ENCODE measurements around the gene DUSP23.

Gene DUSP23

GRCh38 chr1:159829273-159829634 is 48.5 kb downstream of the DUSP23 start:
- Histone ChIP-seq H3K18ac (ENCODE audit: low read depth in 1 of 2, low read length in 2 of 2) (no peak overlapping the region), H4K91ac (ENCODE audit: low read length) (no peak overlapping the region), H3K4me3 (ENCODE audit: insufficient read depth in 1 of 2, low read depth in 1 of 2, low read length in 2 of 2) (no peak overlapping the region), H3K9ac (ENCODE audit: low read length) (no peak overlapping the region), H3K4ac (ENCODE audit: low read depth in 1 of 2, low read length in 2 of 2) (no peak overlapping the region), H2BK120ac (ENCODE audit: low read depth, low read length) (no peak overlapping the region), H2AK5ac (ENCODE audit: low read length, severe bottlenecking) (peak overlapping the region; percentile 51), H2AFZ (ENCODE audit: low read depth, low read length) (no peak overlapping the region), H3K79me1 (replicated peaks; ENCODE audit: low read length, poor library complexity, severe bottlenecking) (no peaks in the 10 kb centered on the region), H3K9me3 (ENCODE audit: control insufficient read depth, low read length) (no peaks in the 10 kb centered on the region), H3K27ac (ENCODE audit: low read length, poor library complexity, severe bottlenecking) (peak overlapping the region; percentile 35), H3K4me1 (ENCODE audit: control insufficient read depth, insufficient read depth, low read depth, low read length) (peaks cover 26% of the 10 kb centered on the region), H4K8ac (ENCODE audit: low read length) (no peak overlapping the region), H2BK15ac (ENCODE audit: low read depth, poor library complexity, severe bottlenecking) (peak overlapping the region; percentile 6), H3K36me3 (ENCODE audit: control insufficient read depth in 1 of 2, insufficient read depth in 2 of 2, low read depth in 1 of 2, low read length in 2 of 2) (peaks cover 0 to 4% of the 10 kb centered on the region in 2 experiments), H3K27me3 (ENCODE audit: control insufficient read depth in 1 of 2, insufficient read depth in 1 of 2, low read length in 2 of 2) (peaks cover 0 to 6% of the 10 kb centered on the region in 2 experiments), H3K23ac (ENCODE audit: low read length in 2 of 2) (no peak overlapping the region), H3K14ac (ENCODE audit: low read length in 2 of 2) (no peak overlapping the region), H2BK5ac (ENCODE audit: low read depth, low read length, poor library complexity, severe bottlenecking) (no peak overlapping the region), H2BK12ac (ENCODE audit: low read length in 2 of 2) (no peak overlapping the region), H3K4me2 (ENCODE audit: low read length, poor library complexity, severe bottlenecking) (no peak overlapping the region)
- 28% methylated on average over 3 of the region's 3 CpGs for WGBS
- peak; percentile 33 for DNase-seq

GRCh38 chr1:159829822-159830465 is 49.2 kb downstream of the DUSP23 start:
- H4K91ac ChIP-seq (ENCODE audit: low read length) = peak overlapping the region; percentile 2
- H3K4me2 ChIP-seq (ENCODE audit: low read length, poor library complexity, severe bottlenecking) = no peak overlapping the region
- no peaks in the 10 kb centered on the region for H3K79me1 ChIP-seq (replicated peaks; ENCODE audit: low read length, poor library complexity, severe bottlenecking)
- no peak overlapping the region for H2AFZ ChIP-seq (ENCODE audit: low read depth, low read length)
- WGBS = 71% methylated on average over 18 of the region's 18 CpGs
- no peak overlapping the region for H4K8ac ChIP-seq (ENCODE audit: low read length)
- peak overlapping the region in 1 of 2 experiments; percentile 10 for H3K4ac ChIP-seq (ENCODE audit: low read depth in 1 of 2, low read length in 2 of 2)
- H2BK12ac ChIP-seq (ENCODE audit: low read length in 2 of 2) = peak overlapping the region in 1 of 2 experiments; percentile 56
- H2BK15ac ChIP-seq (ENCODE audit: low read depth, poor library complexity, severe bottlenecking) = peak overlapping the region; percentile 58
- H3K18ac ChIP-seq (ENCODE audit: low read depth in 1 of 2, low read length in 2 of 2) = peak overlapping the region in 1 of 2 experiments; percentile 73
- H3K27me3 ChIP-seq (ENCODE audit: control insufficient read depth in 1 of 2, insufficient read depth in 1 of 2, low read length in 2 of 2) = peaks cover 0 to under 1% of the 10 kb centered on the region in 2 experiments
- peak overlapping the region in 1 of 2 experiments; percentile 45 for H3K14ac ChIP-seq (ENCODE audit: low read length in 2 of 2)
- H2BK5ac ChIP-seq (ENCODE audit: low read depth, low read length, poor library complexity, severe bottlenecking) = no peak overlapping the region
- peak overlapping the region; percentile 5 for H3K9ac ChIP-seq (ENCODE audit: low read length)
- H3K36me3 ChIP-seq (ENCODE audit: control insufficient read depth in 1 of 2, insufficient read depth in 2 of 2, low read depth in 1 of 2, low read length in 2 of 2) = peaks cover 0 to 4% of the 10 kb centered on the region in 2 experiments
- no peak overlapping the region for H2BK120ac ChIP-seq (ENCODE audit: low read depth, low read length)
- H2AK5ac ChIP-seq (ENCODE audit: low read length, severe bottlenecking) = peak overlapping the region; percentile 1
- peak overlapping the region; percentile 57 for H3K27ac ChIP-seq (ENCODE audit: low read length, poor library complexity, severe bottlenecking)
- no peaks in the 10 kb centered on the region for H3K9me3 ChIP-seq (ENCODE audit: control insufficient read depth, low read length)
- H3K23ac ChIP-seq (ENCODE audit: low read length in 2 of 2) = no peak overlapping the region
- peak; percentile 84 for DNase-seq
- peaks cover 26% of the 10 kb centered on the region for H3K4me1 ChIP-seq (ENCODE audit: control insufficient read depth, insufficient read depth, low read depth, low read length)
- no peak overlapping the region for H3K4me3 ChIP-seq (ENCODE audit: insufficient read depth in 1 of 2, low read depth in 1 of 2, low read length in 2 of 2)

GRCh38 chr1:159830722-159831121 is 50.0 kb downstream of the DUSP23 start:
- Histone ChIP-seq H3K4me3 (ENCODE audit: insufficient read depth in 1 of 2, low read depth in 1 of 2, low read length in 2 of 2) (no peak overlapping the region), H2AFZ (ENCODE audit: low read depth, low read length) (no peak overlapping the region), H2BK15ac (ENCODE audit: low read depth, poor library complexity, severe bottlenecking) (no peak overlapping the region), H3K4me2 (ENCODE audit: low read length, poor library complexity, severe bottlenecking) (no peak overlapping the region), H4K91ac (ENCODE audit: low read length) (no peak overlapping the region), H2BK120ac (ENCODE audit: low read depth, low read length) (no peak overlapping the region), H3K27me3 (ENCODE audit: control insufficient read depth in 1 of 2, insufficient read depth in 1 of 2, low read length in 2 of 2) (no peaks in the 10 kb centered on the region), H3K36me3 (ENCODE audit: control insufficient read depth in 1 of 2, insufficient read depth in 2 of 2, low read depth in 1 of 2, low read length in 2 of 2) (peaks cover 0 to 7% of the 10 kb centered on the region in 2 experiments), H3K23ac (ENCODE audit: low read length in 2 of 2) (no peak overlapping the region), H3K18ac (ENCODE audit: low read depth in 1 of 2, low read length in 2 of 2) (peak overlapping the region in 1 of 2 experiments; percentile 13), H3K79me1 (replicated peaks; ENCODE audit: low read length, poor library complexity, severe bottlenecking) (no peaks in the 10 kb centered on the region), H4K8ac (ENCODE audit: low read length) (no peak overlapping the region), H3K9ac (ENCODE audit: low read length) (no peak overlapping the region), H3K9me3 (ENCODE audit: control insufficient read depth, low read length) (no peaks in the 10 kb centered on the region), H2AK5ac (ENCODE audit: low read length, severe bottlenecking) (peak overlapping the region; percentile 67), H3K4me1 (ENCODE audit: control insufficient read depth, insufficient read depth, low read depth, low read length) (peaks cover 26% of the 10 kb centered on the region), H3K14ac (ENCODE audit: low read length in 2 of 2) (no peak overlapping the region), H2BK12ac (ENCODE audit: low read length in 2 of 2) (no peak overlapping the region), H3K4ac (ENCODE audit: low read depth in 1 of 2, low read length in 2 of 2) (no peak overlapping the region), H3K27ac (ENCODE audit: low read length, poor library complexity, severe bottlenecking) (no peak overlapping the region), H2BK5ac (ENCODE audit: low read depth, low read length, poor library complexity, severe bottlenecking) (no peak overlapping the region)
- WGBS = 82% methylated on average over 7 of the region's 8 CpGs
- DNase-seq = no peak

- Histone ChIP-seq H3K36me3 (ENCODE audit: control insufficient read depth in 1 of 2, insufficient read depth in 2 of 2, low read depth in 1 of 2, low read length in 2 of 2) (peaks cover 0 to 3% of the 10 kb centered on the region in 2 experiments), H3K23ac (ENCODE audit: low read length in 2 of 2) (no peak overlapping the region), H2BK12ac (ENCODE audit: low read length in 2 of 2) (no peak overlapping the region), H2BK15ac (ENCODE audit: low read depth, poor library complexity, severe bottlenecking) (no peak overlapping the region), H3K9ac (ENCODE audit: low read length) (no peak overlapping the region), H3K27ac (ENCODE audit: low read length, poor library complexity, severe bottlenecking) (no peak overlapping the region), H3K18ac (ENCODE audit: low read depth in 1 of 2, low read length in 2 of 2) (no peak overlapping the region), H2BK120ac (ENCODE audit: low read depth, low read length) (no peak overlapping the region), H3K14ac (ENCODE audit: low read length in 2 of 2) (no peak overlapping the region), H2AFZ (ENCODE audit: low read depth, low read length) (no peak overlapping the region), H3K79me1 (replicated peaks; ENCODE audit: low read length, poor library complexity, severe bottlenecking) (no peaks in the 10 kb centered on the region), H2BK5ac (ENCODE audit: low read depth, low read length, poor library complexity, severe bottlenecking) (no peak overlapping the region), H3K4ac (ENCODE audit: low read depth in 1 of 2, low read length in 2 of 2) (no peak overlapping the region), H4K91ac (ENCODE audit: low read length) (no peak overlapping the region), H3K4me1 (ENCODE audit: control insufficient read depth, insufficient read depth, low read depth, low read length) (peaks cover 21% of the 10 kb centered on the region), H3K9me3 (ENCODE audit: control insufficient read depth, low read length) (no peaks in the 10 kb centered on the region), H3K4me2 (ENCODE audit: low read length, poor library complexity, severe bottlenecking) (no peak overlapping the region), H2AK5ac (ENCODE audit: low read length, severe bottlenecking) (no peak overlapping the region), H3K27me3 (ENCODE audit: control insufficient read depth in 1 of 2, insufficient read depth in 1 of 2, low read length in 2 of 2) (no peaks in the 10 kb centered on the region), H3K4me3 (ENCODE audit: insufficient read depth in 1 of 2, low read depth in 1 of 2, low read length in 2 of 2) (no peak overlapping the region), H4K8ac (ENCODE audit: low read length) (no peak overlapping the region)
- 56% methylated on average over 7 of the region's 7 CpGs for WGBS
- DNase-seq = no peak
Measured at GRCh38 chr1:159831412-159832141, 50.8 kb downstream of the DUSP23 start.

All from mesenchymal stem cell (in vitro differentiated cells and primary cell).